Hematopoietic multipotent progenitor cell (in vitro differentiated cells): Measurements from ENCODE around the gene CYP46A1. TPM values are rescaled to one million over a fixed set of nuclear protein-coding genes. Genes with fewer than 3 reads are reported as not detected.
"Not testable (repeated sequence)": the region's sequence is repeated elsewhere in the genome, so short reads cannot be mapped to it uniquely, and the experiment has no call there.

Source experiments
- DNase-seq, 3 donors: peaks; one replicate each; pipeline ENCODE4 v3.0.0-alpha.2; 2011 to 2015; ENCODE audit warnings: low read depth in 2 of 3, low spot score in 2 of 3
- total RNA-seq: library from RNA; depleted of rRNA; stranded (reverse); fragments of >200 nt; gene quantifications from one replicate; pipeline ENCODE4 v1.2.3, GENCODE V29; 2012

CYP46A1 gene
- total RNA-seq, 1 donor = not detected

DNA sequence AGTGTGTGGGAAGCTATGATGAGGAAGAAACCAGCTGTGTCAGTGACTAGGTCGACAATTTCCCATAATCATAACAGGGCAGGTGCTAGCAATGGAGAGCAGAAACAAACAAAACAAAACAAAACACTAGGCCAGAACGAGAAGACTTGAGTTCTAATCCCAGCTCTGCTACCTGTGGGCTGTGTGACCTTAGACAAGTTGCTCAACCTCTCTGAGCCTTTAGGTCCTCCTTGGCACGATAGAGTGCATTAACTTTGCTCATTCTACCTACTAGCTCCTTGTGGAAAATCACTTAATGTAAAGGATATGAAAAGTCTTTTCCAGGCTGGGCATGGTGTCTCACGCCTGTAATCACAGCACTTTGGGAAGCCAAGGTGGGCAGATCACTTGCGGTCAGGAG lies 27.9 kb upstream of the CYP46A1 start:
- DNase-seq = no peak

DNA sequence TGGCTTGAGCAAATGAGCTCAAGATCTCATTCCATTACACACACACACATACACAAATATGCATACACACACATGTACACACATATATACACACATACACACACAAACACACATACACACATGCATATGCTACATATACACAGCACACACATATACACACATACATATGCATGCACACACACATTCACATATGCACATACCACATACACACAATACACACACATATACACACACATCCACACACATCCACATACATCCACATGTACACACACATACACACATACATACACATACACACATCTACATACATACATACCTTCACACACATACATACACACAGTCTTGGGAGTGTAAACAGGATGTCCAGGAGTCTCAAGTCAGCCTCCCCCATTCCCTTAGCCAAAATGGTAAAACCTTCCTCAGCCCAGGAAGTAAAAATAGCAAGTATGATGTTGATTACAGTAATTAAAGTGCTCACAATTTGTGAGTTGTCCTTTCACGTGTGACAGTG lies 26.4 kb upstream of the CYP46A1 start:
- DNase-seq = no peak

DNA sequence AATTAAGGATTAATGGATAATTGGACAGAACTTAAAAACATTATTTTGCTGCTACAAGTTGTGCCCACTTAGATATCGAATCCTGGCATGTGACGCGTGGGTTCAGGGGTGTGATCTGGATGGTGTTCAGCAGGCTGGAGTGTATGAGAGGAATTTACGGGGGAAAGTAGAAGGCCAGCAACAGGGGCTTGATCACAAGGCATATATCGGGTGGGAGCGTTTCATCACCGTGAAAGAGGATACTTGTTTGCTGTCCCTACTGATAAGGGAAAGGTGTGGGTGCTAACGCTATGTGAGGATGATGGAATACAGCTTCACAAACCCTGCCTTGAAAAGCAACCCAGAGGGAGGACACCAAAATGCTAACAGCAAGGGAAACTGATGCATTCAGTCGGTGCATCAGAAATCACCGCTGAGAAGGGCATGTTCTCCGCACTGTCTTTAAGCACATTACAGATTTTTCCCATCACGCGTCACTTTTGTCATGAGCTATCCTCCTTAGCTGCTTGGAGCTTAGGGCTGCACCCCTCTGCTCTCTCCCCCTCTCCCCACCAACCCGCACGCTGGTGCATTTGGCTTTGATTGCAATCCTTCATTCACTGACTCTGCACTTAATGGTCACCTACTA lies 25.8 kb upstream of the CYP46A1 start:
- DNase-seq = no peak

DNA sequence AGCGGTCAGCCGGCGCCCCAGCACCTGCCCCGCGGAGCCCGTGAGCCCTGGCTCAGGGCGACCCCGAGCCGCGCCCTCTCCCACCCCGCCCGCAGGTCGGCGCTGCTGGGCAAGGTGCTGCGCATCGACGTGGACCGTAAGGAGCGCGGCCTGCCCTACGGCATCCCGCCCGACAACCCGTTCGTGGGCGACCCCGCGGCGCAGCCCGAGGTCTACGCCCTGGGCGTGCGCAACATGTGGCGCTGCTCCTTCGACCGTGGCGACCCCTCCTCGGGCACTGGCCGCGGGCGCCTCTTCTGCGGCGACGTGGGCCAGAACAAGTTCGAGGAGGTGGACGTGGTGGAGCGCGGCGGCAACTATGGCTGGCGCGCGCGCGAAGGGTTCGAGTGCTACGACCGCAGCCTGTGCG lies 24.8 kb upstream of the CYP46A1 start:
- DNase-seq = peak in 1 of 3 donors; percentile 20

DNA sequence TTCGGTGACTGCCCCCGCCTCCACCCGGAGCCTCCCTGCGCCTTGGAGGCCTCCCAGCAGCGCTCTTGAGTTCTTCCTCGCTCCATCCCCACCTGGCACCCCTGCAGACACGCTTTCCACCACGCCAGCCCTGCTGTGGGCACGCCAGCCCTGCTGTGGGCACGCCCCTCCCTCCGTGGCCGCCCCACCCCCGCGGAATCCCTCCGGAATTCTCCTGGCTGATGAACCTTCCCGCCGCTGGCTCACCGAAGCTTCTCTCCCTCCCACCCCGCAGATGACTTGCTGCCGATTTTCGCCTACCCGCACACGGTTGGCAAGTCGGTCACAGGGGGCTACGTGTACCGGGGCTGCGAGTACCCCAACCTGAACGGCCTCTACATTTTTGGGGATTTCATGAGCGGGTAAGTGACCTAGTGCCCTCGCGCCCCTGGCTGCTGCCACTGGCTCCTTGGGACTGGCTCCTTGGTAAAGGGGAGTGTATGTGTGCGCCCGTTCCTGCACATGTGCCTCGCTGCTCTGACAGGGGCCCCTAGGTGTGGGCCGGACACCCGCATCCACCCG lies 24.0 kb upstream of the CYP46A1 start:
- no peak for DNase-seq

DNA sequence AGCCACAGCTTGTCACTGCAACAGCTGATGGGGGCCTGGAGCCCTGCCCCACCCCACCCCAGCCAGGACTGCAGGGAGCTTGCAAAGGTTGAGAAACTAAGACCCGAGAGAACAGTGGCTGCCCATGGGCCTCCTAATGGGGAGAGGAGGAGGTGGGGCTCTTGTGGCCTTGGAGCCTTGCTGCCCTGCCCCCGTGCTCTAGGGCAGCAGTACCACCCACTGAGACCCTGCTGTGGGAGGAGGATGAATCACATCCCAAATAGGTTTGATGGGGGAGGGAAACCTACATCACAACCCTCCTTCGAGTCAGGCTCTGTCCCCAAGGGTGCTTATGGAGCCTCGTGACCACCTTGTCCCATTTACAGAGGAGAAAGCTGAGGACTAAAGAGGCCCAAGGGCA lies 23.3 kb upstream of the CYP46A1 start:
- no peak for DNase-seq

DNA sequence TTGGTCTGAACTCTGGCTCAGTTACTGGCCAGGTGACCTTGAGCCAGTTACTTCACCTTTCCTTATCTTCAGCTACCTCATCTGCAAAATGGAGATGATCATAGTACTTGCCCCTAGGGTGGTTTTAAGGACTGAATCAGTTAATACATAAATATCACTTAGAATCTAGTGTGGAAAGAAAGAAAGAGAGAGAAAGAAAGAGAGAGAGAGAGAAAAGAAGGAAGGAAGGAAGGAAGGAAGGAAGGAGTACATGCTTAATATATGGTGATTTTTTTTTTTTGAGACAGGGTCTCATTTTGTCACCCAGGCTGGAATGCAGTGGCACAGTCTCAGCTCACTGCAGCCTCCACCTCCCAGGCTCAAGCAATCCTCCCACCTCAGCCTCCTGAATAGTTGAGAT lies 22.9 kb upstream of the CYP46A1 start:
- DNase-seq = not testable (repeated sequence)

DNA sequence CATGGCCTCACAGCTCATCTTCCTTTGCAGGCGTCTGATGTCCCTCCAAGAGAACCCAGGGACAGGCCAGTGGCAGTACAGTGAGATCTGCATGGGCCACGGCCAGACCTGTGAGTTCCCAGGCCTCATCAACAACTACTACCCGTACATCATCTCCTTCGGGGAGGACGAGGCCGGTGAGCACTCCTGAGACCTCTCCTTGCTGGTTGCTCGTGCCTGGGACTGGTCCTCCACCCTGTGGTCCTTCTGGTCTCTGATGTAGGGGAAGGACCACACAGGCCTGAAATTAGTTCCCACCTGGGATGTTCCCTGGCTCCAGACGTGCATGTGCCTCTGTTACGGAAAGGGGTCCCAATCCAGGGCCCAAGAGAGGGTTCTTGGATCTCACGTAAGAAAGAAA lies 21.3 kb upstream of the CYP46A1 start:
- DNase-seq = no peak

DNA sequence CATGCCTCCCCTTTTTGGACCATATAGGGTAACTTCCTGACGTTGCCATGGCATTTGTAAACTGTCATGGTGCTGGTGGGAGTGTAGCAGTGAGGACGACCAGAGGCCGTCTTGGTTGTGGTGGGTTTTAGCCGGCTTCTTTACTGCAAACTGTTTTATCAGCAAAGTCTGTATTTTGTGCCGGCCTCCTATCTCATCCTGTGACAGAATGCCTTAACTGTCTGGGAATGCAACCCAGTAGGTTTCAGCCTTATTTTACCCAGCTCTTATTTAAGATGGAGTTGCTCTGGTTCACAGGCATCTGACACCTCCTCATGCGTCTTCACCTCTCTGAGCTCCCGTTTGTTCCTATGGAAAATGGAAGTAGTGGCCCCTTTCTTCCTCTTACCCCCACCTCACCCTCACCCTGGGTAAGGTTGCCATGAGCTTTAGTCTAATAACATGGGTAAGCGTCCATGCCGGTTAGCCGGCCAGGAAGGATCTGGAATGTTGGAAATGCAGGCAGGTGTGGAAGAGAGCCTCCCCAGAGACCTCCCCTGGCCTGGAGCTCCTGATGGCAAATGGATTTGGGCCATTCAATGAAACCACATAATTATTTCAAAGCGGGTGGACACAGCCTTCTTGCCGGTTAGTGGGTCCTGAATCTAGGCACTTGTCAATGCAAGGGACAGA lies 20.6 kb upstream of the CYP46A1 start:
- DNase-seq = no peak

DNA sequence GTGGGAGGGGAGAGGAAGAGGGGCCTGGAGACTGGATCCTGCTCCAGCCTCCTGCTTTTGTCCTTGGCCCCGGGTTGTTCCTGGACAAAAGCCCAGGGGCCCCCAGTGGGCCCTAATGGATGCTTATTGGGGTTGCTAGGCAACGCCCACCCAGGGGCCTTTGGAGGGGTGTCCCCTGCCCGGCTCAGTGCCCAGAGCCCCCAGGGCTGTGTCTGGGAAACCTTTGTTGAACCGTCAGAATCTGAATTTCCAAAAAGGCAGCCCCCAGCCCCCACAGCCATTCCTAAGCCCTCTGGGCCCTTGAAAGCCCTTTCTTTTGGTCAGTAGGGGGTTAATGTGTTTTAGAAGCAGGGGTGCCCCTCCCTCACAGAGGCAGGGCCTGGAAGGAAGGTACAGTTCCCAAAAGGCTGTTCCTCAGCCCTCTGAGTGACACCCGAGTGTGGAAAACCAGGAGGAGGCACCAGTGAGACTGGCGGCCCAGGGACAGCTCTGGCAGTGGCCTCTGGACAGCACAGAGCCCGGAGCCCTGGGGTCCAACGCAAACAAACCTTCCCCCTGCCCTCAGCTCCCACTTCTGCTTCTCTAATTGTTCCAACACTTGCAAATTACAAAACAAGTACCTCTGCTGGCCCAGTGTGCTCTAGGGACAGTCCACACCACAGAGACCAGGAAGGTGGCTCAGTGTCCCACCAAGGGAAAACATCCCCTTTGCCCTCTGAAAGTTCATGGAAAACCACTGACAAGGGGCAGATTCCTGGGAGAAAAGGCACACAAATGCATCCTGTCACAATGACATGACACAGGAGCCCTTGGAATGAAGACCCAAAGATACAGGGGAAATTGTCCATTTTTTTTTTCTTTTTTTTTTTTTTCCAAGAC lies 19.8 kb upstream of the CYP46A1 start:
- no peak for DNase-seq

DNA sequence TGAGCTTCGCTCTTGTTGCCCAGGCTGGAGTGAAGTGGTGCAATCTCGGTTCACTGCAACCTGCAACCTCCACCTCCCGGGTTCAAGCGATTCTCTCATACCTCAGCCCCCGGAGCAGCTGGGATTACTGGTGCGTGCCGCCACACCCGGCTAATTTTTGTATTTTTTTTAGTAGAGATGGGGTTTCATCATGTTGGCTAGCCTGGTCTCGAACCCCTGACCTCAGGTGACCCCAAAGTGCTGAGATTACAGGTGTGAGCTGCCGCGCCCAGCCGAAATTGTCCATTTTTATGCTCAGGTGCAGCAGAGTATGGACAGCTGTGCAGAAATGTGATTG lies 19.2 kb upstream of the CYP46A1 start:
- no peak for DNase-seq

DNA sequence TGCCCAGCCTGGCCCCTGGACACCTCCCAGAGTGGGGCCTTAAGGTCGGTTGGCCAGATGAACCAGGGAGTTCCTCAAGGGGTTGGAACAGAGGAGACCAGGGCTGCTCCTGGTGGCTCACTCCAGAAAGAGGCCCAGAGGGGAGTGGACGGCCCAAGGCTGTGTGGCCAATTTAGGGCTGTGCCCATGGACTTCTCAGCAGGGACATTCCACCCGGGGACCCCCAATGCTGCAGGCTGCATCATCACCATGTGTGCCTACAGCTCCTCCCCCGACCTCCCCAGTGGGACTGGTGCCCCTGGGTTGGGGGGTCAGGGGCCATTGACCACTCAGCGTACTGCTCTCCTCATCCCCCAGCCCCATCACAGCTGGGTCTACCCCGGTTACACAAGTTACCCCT lies 17.6 kb upstream of the CYP46A1 start:
- DNase-seq = no peak

DNA sequence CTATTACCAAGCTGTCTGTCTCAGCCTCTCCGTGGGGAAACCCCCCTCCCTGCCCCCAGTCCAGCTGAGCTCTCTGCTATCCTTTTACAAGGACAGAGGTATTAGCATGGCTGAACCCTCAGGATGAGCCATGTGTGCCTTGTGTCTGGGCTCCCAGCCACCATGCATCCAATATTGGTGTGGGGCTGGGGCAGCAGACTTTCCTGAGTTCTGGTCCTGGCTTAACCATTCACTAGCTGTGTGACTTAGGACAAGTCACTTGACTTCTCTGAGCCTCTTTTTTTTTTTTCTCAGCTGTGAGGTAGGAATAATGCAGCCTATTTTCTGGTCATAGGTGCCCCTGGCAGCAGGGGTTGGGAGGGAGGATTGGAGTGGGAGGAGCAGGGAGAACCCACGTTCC lies 17.1 kb upstream of the CYP46A1 start:
- no peak for DNase-seq

DNA sequence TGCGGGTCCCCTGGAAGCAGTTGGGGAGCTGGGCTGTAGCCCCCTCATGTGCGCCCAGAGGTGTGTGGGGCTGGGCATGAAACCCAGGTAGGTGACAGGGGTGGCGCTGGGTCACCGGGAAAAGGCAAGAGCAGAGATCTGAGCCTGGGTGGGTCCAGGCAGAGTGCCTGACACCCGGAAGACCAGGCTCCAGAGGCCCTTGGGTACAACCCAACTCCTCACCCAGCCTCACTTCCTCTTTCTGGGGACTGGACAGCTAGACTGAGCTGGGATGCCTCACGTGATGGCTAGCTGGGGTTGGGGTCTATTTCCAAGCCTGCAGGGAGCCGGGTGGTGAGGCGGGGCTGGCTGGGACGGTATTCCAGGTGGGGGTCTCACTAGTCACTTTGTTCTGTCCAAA lies 16.3 kb upstream of the CYP46A1 start:
- DNase-seq = peak in 1 of 3 donors; percentile 33

DNA sequence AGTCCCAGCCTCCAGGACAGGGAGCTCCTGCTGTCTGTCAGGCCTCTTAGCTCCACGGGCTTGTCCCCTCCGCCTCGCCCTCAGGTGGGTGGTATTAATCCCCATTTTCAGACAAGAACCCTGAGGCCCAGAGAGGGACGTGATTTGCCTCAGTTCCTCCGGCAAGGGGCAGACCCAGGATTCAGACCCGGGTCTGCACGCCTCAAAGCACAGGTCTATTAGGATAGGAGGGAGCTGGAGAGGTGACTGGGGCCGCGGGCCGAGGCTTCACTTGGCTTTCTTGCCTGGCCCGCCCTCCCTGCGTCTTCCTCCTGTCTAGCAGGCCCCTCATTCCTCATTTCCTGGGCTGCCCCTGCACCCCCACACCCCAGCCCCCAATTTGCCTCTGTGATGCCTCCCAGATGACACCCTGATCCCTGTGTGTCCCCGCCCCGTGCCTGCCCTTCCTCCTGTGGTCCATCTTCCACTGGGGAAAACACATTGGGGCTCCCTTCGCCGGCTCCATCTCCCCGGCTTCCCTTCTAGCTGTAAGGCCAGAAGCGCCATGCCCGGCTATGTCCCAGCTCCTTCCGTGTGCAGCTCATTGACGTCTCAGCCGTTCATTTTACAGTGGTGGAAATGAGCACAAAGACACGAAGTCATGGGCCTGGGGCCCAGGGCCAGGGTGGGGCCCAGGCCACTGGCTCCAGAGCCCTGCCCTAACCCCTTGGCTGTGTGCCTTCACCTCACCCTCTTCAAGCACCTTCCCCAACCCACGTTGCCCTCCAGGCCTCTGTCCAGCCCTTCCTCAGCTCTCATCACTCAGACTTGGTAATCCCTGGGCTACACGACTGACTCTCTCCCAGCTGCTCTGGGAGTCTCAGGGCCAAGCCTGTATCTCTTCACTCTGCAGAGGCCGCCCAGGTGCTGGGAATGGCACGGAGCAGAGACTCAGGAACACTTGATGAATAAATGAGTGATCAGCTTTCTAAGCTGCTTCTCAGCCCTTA lies 15.5 kb upstream of the CYP46A1 start:
- DNase-seq = no peak

DNA sequence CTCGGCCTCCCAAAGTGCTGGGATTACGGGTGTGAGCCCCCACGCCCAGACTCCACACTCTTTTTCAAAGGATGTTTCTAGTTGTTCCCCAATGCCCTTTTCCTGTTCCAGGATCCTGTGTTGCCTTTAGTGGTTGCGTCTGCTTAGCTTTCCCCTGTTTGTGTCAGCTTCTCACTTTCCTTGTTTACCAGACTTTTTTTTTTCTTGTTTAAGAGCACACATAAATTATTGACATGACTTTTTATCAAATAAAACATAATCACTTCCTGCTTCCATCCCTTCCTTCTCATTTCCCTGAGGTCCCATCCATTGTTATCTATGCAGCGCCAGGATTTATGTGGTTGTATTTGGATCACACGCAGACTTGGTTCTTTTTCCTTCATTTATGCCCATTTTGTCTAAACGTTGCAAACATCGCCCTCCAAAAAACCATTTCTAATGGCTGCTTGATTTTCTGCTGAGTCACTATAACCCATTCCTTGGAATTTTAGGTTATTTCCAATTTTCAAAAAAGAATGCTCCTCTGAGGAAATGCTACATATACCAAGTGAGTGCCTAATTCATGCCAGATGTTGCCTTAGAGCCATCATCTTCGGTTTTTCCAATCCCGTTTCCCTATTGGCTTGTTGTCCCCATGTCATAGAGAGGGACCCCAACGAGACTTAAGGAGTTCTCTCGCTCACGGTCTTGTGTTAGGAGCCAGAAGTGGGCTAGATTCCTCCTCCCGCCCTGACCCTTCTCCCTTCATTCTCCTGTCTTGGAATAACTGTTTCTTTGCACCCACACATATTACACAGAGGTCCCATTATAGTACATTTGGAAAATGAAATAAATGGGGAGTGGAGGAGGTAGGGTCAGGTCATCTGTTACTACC lies 13.5 kb upstream of the CYP46A1 start:
- DNase-seq = no peak

DNA sequence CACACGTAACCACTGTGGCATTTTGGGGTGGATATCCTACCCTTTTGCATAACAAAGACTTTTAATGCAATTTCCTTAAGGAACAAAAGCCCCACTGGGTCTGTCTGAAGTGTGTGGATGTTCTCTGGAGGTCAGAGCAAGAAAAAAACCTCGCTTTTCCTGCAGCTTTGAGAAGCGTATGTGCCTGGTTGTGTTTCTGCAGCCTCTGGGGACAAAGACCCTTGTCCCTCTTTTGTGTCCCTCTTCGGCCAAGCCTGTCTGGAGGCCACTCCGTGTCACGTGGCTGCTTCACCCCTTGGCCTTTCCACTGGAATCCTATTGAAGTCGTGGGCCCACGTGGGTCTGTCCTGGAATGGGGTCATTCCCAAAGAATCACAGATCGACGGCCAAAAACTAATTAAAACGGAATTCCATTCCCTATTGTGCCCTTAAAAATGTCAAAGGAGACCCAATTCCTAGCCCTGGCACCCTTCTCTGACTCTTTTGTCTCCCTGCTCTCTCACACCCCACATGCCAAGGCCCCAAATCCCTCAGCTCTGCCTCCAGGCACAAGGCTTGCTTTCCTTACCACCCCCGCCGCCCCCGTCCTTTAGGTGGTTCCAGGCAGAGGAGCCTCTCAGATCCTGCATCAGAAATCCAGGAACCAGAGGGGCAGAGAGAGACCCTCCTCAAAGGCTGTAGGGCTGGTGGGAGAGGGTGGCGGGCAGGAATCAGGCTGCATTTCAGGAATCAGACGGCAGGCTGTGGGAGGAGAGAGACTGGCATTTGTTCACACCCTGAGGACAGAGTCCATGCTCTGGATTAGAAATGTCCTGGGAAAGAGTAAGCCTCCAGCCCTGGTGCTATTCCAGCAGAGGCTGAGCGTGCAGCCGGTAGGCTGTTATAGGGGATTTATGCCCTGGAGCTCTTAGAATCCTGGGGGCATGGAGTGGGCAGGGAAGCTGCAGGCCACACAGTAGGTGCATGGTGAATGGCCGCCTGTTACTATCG lies 12.6 kb upstream of the CYP46A1 start:
- DNase-seq = no peak
